ENCODE data around the gene LACTB.

The LACTB gene

DNA sequence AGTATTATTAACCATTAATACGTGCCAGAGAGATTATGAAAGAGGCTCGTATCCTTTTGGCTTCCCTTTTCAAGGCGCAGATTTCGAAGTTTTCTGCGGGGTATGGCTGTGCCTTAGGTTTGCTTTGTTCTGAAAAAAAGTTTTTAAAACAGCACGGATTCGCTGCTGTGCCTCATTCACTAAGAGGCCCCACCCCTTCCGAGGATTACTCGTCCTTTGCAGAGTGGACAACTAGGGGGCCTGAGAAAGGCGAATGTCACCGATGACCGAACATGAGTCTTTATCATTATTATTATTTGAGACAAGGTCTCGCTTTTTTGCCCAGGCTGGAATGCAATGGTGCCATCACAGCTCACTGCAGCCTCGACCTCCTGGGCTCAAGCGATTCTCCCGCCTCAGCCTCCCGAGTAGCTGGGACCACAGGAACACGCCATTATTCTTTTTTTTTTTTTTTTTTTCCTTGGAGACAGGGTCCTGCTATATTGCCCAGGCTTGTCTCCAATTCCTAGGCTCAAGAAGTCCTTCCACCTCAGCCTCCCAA is 36.3 kb downstream of the LACTB start:
- H3K27ac ChIP-seq, result peak overlapping the region; percentile 93
- peak overlapping the region; percentile 90 for H3K4me3 ChIP-seq (ENCODE audit: low read depth, low read length)
- H3K27me3 ChIP-seq (replicated peaks), result no peaks in the 10 kb centered on the region
- TF ChIP-seq, protein P1, sequence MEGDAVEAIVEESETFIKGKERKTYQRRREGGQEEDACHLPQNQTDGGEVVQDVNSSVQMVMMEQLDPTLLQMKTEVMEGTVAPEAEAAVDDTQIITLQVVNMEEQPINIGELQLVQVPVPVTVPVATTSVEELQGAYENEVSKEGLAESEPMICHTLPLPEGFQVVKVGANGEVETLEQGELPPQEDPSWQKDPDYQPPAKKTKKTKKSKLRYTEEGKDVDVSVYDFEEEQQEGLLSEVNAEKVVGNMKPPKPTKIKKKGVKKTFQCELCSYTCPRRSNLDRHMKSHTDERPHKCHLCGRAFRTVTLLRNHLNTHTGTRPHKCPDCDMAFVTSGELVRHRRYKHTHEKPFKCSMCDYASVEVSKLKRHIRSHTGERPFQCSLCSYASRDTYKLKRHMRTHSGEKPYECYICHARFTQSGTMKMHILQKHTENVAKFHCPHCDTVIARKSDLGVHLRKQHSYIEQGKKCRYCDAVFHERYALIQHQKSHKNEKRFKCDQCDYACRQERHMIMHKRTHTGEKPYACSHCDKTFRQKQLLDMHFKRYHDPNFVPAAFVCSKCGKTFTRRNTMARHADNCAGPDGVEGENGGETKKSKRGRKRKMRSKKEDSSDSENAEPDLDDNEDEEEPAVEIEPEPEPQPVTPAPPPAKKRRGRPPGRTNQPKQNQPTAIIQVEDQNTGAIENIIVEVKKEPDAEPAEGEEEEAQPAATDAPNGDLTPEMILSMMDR (IDR thresholded peaks at IDR 0.05; ENCODE audit: low read depth, low read length, missing control alignments), result peak; percentile 42
- DNase-seq, result peak; percentile 82
- in situ Hi-C loops (cut with HindIII; ENCODE audit: low pct_ligation_motif_present, low sequenced_read_pairs), result no loop called here
- peaks cover 17% of the 10 kb centered on the region for H3K36me3 ChIP-seq (replicated peaks)

DNA sequence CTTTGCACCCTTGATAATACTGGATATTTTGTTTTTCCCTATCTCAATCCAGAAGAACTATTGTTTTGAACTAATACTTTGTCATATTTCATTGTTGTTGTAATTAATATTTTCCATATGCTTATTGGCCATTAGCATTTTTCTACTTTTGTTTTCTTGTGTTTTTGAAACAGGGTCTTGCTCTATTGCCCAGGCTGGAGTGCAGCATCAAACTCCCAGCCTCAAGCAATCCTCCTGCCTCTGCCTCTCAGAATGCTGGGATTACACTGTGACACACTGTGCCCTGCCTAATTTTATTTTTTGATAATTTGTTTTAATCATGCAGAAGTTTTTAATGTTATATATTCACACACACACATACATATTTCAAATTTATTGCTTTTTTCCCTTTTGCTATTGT is 39.0 kb downstream of the LACTB start:
- TF ChIP-seq, protein P1 (IDR thresholded peaks at IDR 0.05; ENCODE audit: low read depth, low read length, missing control alignments), result no peak
- Histone ChIP-seq H3K27me3 (replicated peaks) (no peaks in the 10 kb centered on the region), H3K36me3 (replicated peaks) (peaks cover 2% of the 10 kb centered on the region), H3K27ac (no peak overlapping the region), H3K4me3 (ENCODE audit: low read depth, low read length) (no peak overlapping the region)
- in situ Hi-C loops (cut with HindIII; ENCODE audit: low pct_ligation_motif_present, low sequenced_read_pairs), result no loop called here
- DNase-seq, result no peak

DNA sequence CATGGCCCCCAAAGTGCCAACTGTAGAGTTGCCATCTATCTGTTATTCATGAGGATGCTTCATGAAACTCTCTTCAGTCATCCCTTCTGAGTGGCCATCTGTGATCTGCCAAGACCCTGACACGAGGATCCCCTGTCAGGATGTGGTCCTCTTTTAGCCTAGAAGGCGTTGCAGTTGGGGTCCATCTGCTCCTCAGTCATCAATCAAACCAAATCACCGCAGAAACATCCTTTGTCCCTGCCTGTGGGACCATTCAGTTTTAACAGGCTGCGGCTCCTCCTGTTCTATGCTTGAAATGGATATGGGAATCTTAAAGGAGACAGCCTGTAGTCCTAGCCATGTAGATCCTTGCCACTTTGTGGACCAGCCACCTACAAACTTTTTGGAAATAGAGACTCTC is 41.6 kb downstream of the LACTB start:
- no peak for DNase-seq
- no peaks in the 10 kb centered on the region for H3K27me3 ChIP-seq (replicated peaks)
- TF ChIP-seq, protein P1 (IDR thresholded peaks at IDR 0.05; ENCODE audit: low read depth, low read length, missing control alignments), result no peak
- H3K4me3 ChIP-seq (ENCODE audit: low read depth, low read length), result no peak overlapping the region
- H3K36me3 ChIP-seq (replicated peaks), result no peaks in the 10 kb centered on the region
- in situ Hi-C loops (cut with HindIII; ENCODE audit: low pct_ligation_motif_present, low sequenced_read_pairs), result no loop called here
- H3K27ac ChIP-seq, result no peak overlapping the region

DNA sequence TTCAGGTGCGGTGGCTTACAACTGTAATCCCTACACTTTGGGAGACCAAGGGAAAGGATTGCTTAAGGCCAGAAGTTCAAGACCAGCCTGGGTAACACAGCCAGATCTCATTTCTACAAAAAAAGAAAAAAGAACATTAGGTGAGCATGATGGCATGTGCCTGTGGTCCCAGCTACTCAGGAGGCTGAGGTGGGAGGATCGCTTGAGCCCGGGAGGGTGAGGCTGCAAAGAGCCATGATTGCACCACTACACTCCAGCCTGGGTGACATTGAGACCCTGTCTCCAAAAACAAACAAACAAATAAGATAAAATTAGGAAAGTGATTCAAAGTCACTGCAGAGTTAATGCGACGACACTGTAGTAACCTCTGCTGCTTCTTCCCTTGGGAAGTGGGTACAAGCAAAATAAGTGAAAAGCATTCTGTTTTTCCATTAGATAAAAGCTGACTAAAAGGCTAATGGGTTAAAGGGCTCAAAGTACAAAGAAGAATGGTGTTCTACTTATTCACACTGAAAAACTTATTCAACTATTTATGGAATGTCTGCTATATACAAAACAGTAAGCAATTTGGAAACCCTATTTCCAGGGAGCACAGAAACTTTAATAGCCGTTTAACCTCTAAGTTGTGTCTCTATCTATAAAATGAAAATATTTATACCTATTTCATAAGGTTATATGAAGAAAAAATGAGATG is 43.7 kb downstream of the LACTB start:
- TF ChIP-seq, protein P1 (IDR thresholded peaks at IDR 0.05; ENCODE audit: low read depth, low read length, missing control alignments), result no peak
- H3K36me3 ChIP-seq (replicated peaks), result no peaks in the 10 kb centered on the region
- H3K4me3 ChIP-seq (ENCODE audit: low read depth, low read length), result no peak overlapping the region
- H3K27me3 ChIP-seq (replicated peaks), result no peaks in the 10 kb centered on the region
- no peak overlapping the region for H3K27ac ChIP-seq
- no peak for DNase-seq
- in situ Hi-C loops (cut with HindIII; ENCODE audit: low pct_ligation_motif_present, low sequenced_read_pairs), result no loop called here

DNA sequence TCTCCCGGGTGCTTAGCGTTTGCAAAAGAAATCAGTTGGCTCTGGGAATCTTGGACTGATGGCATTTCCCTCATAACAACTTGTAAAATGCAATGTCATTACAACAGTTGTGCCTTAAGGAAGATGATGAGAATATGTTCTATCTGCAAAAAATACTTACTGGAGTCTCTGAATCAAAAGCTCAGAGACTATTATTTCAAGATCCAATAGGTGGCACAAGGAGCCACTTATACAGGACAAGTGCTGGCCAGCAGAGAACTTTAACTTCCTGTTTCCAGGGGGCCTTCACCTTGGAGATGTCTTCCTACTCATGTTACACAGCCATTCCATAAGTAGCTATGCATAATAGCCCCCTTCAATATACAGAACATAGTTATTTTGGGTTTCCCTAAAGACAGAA is 44.6 kb downstream of the LACTB start:
- Histone ChIP-seq H3K27ac (no peak overlapping the region), H3K4me3 (ENCODE audit: low read depth, low read length) (no peak overlapping the region), H3K36me3 (replicated peaks) (no peaks in the 10 kb centered on the region), H3K27me3 (replicated peaks) (no peaks in the 10 kb centered on the region)
- DNase-seq, result no peak
- TF ChIP-seq, protein P1 (IDR thresholded peaks at IDR 0.05; ENCODE audit: low read depth, low read length, missing control alignments), result peak; percentile 12
- in situ Hi-C loops (cut with HindIII; ENCODE audit: low pct_ligation_motif_present, low sequenced_read_pairs), result no loop called here

DNA sequence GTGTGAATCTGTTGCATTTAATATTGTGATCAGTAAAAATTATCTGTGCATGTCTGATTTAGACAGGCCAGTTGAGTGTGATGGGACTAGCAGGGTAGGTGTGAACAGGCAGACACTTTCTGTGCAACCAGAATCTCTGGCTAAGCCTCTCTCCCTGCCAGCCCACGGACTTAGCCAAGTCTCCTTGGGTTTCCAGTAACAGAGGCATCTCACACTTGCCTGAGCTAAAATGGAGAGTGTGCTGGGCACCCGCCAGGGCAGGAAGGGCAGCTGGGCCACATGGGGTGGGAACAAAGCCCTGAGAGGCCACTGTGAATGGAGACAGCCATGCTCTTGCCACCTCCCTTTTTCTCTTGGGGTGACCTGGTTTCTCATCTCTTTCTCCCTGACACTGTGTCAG is 48.1 kb downstream of the LACTB start:
- TF ChIP-seq, protein P1 (IDR thresholded peaks at IDR 0.05; ENCODE audit: low read depth, low read length, missing control alignments), result no peak
- no peak overlapping the region for H3K27ac ChIP-seq
- no peaks in the 10 kb centered on the region for H3K27me3 ChIP-seq (replicated peaks)
- no peak overlapping the region for H3K4me3 ChIP-seq (ENCODE audit: low read depth, low read length)
- DNase-seq, result no peak
- in situ Hi-C loops (cut with HindIII; ENCODE audit: low pct_ligation_motif_present, low sequenced_read_pairs), result no loop called here
- H3K36me3 ChIP-seq (replicated peaks), result no peaks in the 10 kb centered on the region
